GM11168 (cell line): ENCODE results near the gene GJB1.
"Not testable (repeated sequence)": the region's sequence is repeated elsewhere in the genome, so short reads cannot be mapped to it uniquely, and the experiment has no call there.

Source experiments
- in situ Hi-C: fragments of 300-500 bp; cut with MboI; formaldehyde crosslinking; loops from one replicate; pipeline ENCODE4 v1.12.0; 2022; ENCODE audit warnings: low sequenced_read_pairs; ENCODE audit not compliant: unreplicated experiment

The GJB1 gene

DNA sequence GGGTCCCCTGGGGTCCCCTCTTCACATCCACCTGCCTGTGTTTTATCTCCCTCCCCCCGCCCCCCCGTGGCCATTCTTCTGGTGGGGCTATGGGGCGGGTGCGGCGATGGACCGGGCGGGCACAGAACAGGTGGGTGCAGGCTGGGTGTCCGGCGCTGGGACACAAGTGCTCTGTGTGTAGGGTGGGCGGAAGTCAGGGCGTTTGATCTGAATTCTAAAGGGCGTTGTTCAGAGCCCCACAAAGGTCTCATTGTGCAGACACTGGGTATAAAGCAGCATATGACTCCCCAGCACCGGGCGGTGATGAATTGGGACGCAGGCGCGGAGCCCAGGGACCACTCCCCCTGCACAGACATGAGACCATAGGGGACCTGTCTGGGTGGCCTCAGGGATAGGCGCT lies at the start of gene GJB1:
TSS of gene GJB1 (plus strand) at position 296 of the 400 bp plus-strand sequence. CDS start 484 bp downstream, outside the sequence.
- in situ Hi-C loops = no loop called here

DNA sequence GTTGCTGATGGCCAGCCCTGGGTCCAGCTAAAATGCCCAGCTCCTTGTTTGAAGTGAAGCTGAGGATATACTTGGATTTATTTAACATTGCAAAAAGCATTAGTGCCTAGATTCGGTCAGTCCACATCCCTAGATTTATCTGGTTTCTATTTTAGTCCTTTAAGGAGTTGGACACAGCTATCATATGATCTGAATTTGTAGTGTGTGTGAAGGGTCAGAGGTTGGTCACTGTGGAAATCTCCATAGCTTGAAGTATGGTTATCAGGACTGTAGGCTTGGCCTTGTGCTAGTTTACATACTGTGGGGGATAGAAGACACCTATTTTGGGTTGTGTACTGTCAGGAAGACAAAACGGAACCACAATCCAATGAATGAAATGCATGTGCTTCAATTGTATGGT lies 49.6 kb upstream of the GJB1 start:
- in situ Hi-C loops = no loop called here

DNA sequence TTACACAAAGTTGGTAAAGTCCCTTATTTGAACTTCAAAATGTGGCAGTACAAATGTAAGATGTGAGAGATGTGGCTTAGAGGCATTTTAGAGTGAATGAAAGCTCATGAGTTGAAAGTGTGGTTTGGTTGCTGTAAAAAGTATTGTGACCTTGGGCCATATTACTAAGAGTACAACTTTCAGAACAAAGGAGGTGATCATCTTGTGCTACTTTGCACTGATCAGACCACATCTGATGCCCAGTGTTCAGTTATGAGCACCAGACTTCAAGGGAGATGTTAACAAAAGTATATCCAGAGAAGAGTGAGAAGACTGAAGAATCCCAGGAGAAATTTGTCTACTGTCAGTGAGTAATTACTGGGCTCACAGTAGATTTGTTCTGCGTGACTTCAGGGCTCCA lies 48.2 kb upstream of the GJB1 start:
- in situ Hi-C loops = no loop called here

DNA sequence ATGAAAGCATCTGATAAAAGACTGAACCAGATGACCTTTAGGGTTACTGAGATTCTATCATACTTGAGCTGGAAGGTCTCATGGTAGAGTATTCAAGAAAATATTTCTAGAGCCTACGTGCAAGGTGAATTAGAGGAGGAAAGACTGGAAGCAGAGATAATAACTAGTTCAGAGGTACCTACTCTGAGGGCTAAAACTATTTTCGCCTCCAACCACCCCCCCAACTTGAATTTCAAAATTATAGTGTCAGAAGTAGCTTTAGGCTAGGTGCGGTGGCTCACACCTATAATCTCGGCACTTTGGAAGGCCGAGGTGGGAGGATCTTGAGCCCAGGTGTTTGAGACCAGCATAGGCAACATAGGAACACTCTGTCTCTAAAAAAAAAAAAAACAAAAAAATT lies 47.5 kb upstream of the GJB1 start:
- in situ Hi-C loops = no loop called here

DNA sequence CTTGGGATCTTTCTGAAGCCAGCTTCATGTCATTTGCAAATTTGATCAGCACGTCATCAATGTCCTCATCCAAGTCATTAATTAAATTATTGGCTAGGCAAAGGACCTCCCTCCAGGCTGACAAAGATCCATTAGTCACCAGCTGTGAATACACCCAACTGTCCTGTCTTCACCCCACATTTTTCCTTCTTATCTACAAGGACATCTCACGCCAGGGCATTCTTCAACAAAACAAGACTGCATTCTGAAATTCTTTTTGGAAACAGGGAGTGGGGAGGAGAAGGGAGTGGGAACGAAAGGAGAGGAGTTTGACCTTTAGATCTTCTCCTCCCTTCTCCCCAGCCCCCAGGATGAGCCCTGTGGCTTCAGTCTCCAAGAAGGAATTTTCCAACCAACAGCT lies 45.7 kb upstream of the GJB1 start:
- in situ Hi-C loops = no loop called here

DNA sequence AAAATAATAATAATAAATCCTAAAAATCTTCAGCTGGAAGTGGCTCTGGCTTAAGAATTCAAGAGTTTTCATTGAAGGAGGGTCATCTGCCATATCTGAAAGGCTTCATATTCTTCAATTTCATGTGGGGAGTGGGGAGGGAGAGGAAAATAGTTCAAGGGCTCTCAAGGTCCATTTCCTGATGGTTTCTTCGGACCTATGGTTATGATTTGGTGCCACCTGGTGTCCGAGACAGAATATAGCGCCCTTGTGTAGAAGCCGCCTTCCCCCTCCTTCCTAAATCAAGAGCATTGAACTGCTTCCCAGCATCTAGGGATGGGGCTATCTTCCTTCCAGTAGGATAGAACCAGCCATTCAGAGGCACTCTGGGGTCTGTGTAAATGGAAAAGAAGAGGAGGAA lies 44.1 kb upstream of the GJB1 start:
- in situ Hi-C loops = no loop called here

DNA sequence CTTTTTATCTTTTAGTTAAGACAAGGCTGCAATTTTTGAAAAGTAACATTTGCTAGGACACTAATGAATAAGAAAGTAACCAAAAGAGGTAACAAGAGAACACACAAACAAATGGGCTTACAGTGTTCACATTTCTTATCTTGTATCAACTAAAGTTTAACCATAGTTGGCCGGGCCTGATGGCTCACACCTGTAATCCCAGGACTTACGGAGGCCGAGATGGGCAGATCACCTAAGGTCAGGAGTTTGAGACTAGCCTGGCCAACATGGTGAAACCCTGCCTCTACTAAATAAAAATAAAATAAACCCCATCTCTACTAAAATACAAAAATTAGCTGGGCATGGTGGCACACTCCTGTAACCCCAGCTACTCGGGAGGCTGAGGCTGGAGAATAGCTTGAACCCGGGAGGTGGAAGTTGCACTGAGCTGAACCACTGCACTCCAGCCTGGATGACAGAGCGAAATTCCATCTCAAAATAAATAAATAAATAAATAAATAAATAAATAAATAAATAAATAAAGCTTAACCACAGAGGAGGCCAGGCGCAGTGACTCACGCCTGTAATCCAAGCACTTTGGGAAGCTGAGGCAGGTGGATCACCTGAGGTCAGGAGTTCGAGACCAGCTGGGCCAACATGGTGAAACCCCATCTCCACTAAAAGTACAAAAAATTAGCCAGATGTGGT lies 42.3 kb upstream of the GJB1 start:
- in situ Hi-C loops = not testable (repeated sequence)

DNA sequence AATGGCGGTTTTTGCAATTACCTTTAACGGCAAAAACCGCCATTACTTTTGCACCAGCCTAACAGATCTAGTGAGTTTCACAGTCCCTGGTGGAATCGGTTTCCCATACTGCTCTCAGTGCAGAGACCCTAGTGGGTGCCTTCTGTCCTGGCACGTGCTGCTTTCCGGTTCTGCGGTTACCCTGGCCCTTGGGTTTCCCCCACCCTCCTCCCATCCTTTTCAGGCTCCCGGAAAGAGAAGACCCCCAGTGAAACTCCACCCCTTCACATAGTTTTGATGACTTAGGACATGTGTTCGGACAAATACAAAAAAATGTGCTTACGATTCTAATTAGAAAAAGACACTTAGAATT lies 41.5 kb upstream of the GJB1 start:
- in situ Hi-C loops = no loop called here

DNA sequence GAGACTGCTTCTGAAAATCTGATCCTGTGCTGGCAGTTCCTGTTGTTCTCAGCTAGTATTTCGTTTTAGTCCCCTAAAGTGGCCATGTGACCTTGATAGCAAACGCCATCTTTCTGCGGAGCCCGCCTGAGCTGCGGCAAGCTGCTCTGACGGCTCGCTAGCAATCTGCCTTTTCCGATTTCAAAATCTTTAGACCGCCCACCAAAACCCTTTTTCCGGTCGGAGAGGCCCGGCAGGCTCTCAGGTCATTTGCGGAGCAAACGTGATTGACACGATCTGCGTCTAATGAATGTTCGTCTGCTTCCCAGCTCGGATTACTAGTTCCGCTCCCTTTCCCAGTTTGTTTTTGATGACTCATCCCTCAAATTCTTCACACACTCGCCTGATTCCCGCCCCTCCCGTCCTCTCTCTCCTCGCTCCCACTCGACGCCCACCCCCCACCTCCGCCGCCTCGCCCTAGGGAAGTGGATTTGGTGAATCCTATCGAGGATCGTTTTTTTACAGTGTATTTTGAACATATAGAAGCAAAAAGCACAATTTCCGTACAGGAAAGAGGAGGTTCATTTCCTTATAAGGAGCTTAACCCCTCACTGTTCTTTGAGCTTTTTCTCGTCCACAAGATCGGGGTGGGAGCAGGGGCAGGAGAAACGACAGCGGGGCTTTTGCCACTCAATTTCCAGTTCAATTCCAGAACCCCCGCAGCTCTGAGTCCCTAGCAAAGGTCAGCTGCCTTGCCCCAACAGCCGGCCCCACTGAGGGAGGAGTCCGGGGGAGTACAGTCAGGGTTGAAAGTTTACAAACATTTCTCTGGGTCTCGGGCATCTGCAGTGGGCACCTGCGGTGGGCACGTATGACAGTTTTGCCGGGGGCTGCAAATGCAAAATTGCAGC lies 40.9 kb upstream of the GJB1 start:
- in situ Hi-C loops = no loop called here

DNA sequence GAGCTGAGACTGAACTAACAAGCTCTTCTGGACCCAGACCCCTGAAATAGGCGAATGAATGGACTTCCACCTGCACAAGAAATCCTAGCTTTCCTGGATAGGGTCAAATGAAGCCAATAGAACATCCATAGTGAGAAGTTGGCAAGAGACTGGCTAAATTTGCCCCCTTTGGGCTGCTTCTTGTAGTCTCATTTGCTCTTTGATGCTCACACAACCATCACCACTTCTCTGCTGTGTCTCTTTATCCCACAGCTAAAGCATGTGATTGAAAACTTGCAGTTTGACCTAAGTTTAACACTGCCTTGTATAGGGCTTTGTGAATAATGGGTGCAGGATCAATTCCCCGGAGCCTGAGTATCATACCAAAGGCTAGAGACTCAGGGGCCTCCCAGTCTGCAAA lies 40.2 kb upstream of the GJB1 start:
- in situ Hi-C loops = no loop called here

DNA sequence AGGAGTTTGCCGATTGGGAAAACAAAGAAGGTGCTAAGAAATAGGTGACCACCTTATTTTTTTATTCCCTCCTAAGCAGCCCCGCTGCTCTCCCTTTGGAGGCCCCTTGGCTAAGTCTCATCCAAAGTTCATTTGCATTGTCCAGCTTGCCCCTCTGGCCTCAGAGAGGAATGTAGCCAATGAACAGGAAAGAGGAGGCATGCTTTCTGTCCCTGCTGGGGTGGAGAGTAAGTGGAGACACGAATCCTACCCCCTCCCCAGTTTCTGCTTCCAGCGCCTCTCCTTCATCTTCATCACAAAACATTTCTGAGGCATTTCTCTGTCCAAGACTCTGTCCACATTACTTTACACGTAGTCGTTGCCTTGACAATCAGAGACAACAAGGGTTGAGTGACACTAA lies 39.7 kb upstream of the GJB1 start:
- in situ Hi-C loops = no loop called here

DNA sequence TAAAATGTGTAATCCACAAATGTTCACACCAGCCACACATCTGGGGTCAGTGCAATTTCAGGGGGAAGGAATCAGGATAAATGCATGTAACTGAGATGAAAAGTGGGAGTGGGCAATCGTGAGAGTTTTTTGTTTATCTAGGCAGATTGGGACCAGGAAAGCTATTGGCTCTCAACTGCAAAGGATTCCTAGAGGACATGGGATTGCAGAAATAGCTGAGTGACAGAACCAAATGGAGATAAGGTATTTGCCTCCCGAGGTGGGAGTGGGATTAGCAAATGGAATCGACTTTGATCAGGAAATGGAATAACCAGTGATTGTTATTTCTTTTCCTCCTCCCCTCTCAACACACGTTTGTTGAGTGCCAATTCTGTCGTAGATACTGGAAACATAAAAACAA lies 38.9 kb upstream of the GJB1 start:
- in situ Hi-C loops = no loop called here

DNA sequence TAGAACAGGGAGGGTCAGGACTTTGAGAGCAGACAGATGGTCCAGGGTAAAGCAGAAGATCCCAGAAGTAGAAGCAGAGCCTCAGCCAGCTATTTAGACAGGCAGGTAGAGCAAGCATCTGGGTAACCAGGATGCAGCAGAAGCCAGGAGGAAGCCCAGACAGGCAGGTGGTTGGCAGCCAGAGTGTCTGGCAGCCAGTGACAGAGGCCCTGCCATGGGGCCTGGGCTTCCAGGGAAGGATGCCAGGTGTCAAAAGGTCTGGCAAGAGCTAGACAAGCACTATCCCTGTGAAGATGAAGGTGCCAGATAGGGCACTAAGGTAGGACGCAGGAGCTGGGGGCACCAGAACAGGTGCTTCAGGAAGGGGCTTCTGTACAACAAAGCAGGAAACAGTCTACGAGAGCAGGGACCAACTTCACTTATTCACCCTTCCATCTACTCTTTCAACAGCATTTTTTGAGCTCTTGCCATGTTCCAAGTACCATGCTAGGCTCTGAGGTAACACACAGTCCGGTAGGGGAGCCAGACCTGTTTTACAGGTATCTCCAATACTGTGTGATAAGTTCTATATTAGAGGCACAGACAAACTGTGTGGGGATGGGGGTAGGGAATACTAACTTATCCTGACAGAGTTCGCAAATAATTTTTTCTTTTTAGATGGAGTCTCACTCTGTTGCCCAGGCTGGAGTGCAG lies 38.1 kb upstream of the GJB1 start:
- in situ Hi-C loops = no loop called here

DNA sequence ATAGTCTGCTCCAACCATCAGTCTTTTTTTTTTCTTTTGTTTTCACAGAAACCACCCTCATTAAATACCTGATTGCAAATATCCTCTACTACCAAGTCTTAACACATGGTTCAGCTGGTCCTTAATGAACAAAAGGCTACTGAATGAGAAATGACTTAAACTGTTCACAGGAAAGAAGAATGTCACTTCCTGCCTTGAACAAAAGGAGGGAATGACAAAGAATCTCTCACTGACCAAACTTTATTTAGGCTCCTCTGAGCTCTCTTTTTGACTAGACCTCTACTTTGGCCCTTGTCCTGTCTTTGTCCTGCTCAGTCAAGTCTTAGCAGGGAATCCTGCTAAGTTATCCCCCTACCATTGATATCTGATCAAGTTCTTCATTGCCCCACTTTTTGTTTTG lies 31.8 kb upstream of the GJB1 start:
- in situ Hi-C loops = no loop called here

DNA sequence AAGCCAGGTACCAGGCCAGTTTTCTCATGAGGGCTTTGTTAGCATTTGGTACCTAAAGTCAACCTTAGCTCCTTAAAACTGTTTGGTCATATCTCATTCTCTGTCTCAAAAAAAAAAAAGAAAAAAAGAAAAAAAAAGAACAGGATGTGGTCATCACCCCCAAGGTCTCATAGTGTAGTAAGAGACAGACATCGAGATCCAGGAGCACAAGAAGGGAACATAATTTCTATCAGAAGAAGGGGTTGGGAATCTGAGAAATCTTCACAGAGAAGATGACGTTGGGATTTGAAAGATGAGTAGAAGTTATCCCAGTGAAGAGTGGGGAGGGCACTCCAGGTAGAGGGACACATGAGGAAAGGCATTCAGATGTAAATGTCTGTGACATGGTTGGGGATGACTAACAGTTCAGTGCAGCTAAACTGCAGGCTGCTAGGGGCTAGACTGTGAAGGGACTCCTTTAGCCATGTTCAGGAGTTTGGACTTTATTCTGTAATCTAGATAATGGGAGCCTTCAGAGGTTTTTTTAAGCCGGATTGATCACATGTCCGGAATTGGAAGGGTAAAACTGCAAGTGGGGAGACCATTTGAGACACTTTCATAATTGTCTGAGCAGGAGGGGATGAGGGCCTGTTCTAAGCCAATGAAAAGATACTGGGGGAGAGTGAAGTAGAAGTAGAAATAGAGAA lies 26.9 kb upstream of the GJB1 start:
- in situ Hi-C loops = no loop called here

DNA sequence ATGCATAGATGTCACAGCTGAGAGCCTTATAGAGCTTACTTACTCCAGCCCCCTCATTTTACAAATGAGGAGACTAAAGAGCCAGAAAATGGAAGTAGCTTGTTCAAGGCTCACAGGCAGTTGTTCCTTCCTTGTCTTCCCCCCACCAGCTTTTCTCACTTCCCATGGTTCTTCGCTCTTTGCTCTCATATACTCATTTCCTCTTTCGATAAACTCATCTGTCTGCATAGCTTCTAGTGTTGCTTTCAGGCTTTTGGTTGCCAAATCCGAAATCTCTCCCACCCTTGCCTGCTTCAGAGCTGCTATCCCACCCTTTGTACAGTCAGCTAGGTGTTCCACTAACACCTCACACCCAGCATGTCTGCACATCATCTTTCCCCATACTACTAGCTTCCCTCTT lies 25.0 kb upstream of the GJB1 start:
- in situ Hi-C loops = no loop called here

DNA sequence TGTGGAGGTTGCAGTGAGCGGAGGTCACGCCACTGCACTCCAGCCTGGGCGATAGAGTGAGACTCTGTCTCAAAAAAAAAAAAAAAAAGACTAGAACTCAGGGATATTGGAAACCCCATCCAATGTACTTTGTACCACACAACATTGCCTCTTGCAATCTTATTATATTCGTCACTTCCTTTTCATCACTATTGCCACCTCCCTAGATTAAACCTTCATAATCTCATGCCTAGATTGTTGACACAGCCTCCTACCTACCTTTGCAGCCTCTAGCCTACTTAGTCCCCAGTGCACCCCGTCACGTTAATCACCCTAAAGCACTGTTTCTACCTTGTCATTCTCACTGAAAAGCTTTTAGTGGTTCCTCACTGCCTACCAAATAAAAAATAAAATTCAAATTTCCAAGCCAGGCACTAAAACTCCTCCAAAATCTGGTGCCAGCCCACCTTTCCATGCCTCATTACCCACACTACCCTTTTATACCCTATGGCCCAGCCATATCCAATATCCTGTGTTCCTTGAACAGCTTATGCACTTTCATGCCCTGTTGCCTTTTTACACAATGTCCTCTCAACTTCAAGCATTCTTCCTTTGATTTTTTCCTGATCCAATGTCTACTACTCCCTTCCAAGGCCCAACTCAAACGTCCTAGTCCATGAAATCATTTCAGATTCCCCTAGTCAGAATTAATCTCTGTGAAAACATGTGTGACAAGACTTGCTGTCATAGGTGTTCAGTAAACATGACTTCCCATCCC lies 23.6 kb upstream of the GJB1 start:
- in situ Hi-C loops = loop anchor here (5.0 kb wide), 1 partner anchor 43 kb away; no protein-coding TSS in a partner anchor

DNA sequence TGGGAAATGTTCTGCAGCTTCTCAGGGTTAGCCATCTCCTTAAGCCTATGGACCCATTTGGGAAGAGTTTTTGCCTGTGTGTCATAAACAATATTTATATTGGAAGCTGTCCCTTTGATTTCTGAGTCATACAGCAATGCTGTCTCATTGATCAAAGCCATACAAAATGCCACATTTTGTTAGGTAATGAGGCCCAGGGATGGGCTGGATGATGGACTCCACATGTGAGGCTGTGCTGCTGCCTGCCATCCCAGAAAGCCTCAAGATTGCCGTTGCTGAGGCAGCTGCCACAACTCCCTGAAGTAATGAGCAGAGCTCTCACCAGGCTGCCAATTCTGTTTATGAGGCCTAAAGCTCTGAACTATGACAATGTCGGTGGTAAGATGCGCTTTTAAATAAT lies 12.2 kb upstream of the GJB1 start:
- in situ Hi-C loops = no loop called here

DNA sequence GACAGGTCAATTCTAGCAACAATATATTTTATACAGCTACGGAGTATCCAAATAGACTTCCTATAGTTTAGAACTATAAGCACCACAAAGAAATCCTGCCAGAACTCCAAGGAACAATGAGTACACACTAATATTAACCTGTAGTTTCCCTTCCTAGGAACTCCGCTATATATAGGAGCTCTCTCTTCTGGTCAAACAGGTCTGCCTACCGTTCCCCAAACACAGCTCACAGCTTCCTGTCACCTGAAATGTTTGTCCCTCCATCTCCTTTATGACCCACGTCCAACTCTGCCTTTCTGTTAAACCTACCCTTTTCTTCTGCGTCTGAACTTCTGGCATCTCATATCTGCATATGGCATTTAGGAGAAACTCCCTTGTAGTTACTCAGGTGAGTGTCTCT lies 10.5 kb upstream of the GJB1 start:
- in situ Hi-C loops = no loop called here

DNA sequence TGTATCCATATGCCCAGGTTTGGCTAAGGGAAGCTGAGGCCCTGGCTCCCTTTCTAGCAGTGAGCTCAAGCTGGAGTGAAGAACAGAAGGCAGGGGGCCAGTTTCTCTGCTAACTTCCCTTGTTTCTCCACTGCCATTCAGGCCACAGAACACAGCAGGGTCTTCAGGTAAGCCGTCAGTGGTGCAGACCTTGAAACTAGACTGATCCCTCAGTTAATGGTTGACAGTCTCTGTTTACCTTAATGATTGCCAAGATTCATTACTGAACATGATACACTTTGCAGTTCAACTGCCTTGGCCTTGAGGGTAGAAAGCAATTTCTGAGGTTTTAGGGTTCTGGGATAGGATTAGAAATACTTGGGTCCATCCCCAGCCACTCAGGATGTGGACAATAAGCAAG lies 8.9 kb upstream of the GJB1 start:
- in situ Hi-C loops = no loop called here
